Common myeloid progenitor, CD34-positive (primary cell): ENCODE data around the gene SLC13A1.
"Not testable (repeated sequence)": the region's sequence is repeated elsewhere in the genome, so short reads cannot be mapped to it uniquely, and the experiment has no call there.

ENCODE experiments used
- CTCF ChIA-PET: fragments of 350-600 bp; sonication (Branson Sonifier 250); formaldehyde crosslinking; loops from one replicate; lab custom pipeline; 2021; ENCODE audit warnings: antibody characterized with exemption; lab: Charles Lee
- POLR2A ChIA-PET: fragments of 350-600 bp; sonication (Branson Sonifier 250); formaldehyde crosslinking; loops from one replicate; lab custom pipeline; 2021; ENCODE audit warnings: antibody characterized with exemption; lab: Charles Lee
- DNase-seq, 3 donors: peaks; one replicate each; pipeline versions ENCODE4 v3.0.0 to v3.0.0-alpha.2; 2013
- H3K27ac ChIP-seq, 2 experiments: 1 replicate in 1 of 2; 2 replicates in 1 of 2; pipeline ENCODE4 v1.7.0; 2013; ENCODE audit warnings: inconsistent platforms in 2 of 2, low read length in 2 of 2, mild to moderate bottlenecking in 2 of 2, low read depth in 1 of 2, moderate library complexity in 1 of 2; ENCODE audit not compliant: severe bottlenecking in 2 of 2, insufficient read depth in 1 of 2, poor library complexity in 1 of 2
- H3K27me3 ChIP-seq, 5 experiments: replicated peaks in 2 of 5; 1 replicate in 3 of 5; 2 replicates in 2 of 5; pipeline versions ENCODE4 v1.6.1 to v1.7.0; 2013; ENCODE audit warnings: low read length in 4 of 5, mild to moderate bottlenecking in 2 of 5, moderate library complexity in 2 of 5, inconsistent platforms in 1 of 5; ENCODE audit not compliant: insufficient read depth in 5 of 5, control insufficient read depth in 4 of 5
- H3K36me3 ChIP-seq, 4 experiments: 1 replicate in 2 of 4; 2 replicates in 2 of 4; pipeline versions ENCODE4 v1.6.1 to v1.7.0; 2013; ENCODE audit warnings: low read length in 3 of 4, control low read depth in 1 of 4, mild to moderate bottlenecking in 1 of 4; ENCODE audit not compliant: control insufficient read depth in 4 of 4, insufficient read depth in 4 of 4
- H3K4me1 ChIP-seq, 4 experiments: 1 replicate in 3 of 4; 2 replicates in 1 of 4; pipeline versions ENCODE4 v1.6.1 to v1.7.1; 2013; ENCODE audit warnings: low read length in 3 of 4, mild to moderate bottlenecking in 3 of 4, control low read depth in 1 of 4, inconsistent platforms in 1 of 4, moderate library complexity in 1 of 4; ENCODE audit not compliant: control insufficient read depth in 4 of 4, insufficient read depth in 4 of 4; ENCODE audit errors: control extremely low read depth in 1 of 4
- H3K4me3 ChIP-seq, 7 experiments: 1 replicate in 4 of 7; 2 replicates in 3 of 7; pipeline versions ENCODE4 v1.5.1 to v1.7.0; 2013; ENCODE audit warnings: mild to moderate bottlenecking in 7 of 7, low read length in 6 of 7, moderate library complexity in 6 of 7, inconsistent platforms in 2 of 7, low read depth in 2 of 7, control low read depth in 1 of 7; ENCODE audit not compliant: insufficient read depth in 4 of 7, control insufficient read depth in 1 of 7; ENCODE audit errors: extremely low read depth in 1 of 7
- H3K9me3 ChIP-seq, 5 experiments: 1 replicate in 4 of 5; 2 replicates in 1 of 5; pipeline versions ENCODE4 v1.6.1 to v1.7.1; 2013; ENCODE audit warnings: low read length in 4 of 5, mild to moderate bottlenecking in 2 of 5, inconsistent platforms in 1 of 5, low read depth in 1 of 5, moderate library complexity in 1 of 5; ENCODE audit not compliant: control insufficient read depth in 4 of 5, insufficient read depth in 2 of 5; ENCODE audit errors: control extremely low read depth in 1 of 5
- WGBS: methylation state at CpG from one replicate; pipeline ENCODE4 v1.1.5; 2013; ENCODE audit not compliant: insufficient coverage; 5-methylcytosine and 5-hydroxymethylcytosine counted together

The SLC13A1 gene

GRCh38 chr7:123084861-123085260 is 114.9 kb downstream of the SLC13A1 start:
- H3K9me3 ChIP-seq, POLR2A ChIA-PET, H3K27me3 ChIP-seq, H3K36me3 ChIP-seq, CTCF ChIA-PET, DNase-seq, H3K27ac ChIP-seq, H3K4me3 ChIP-seq, H3K4me1 ChIP-seq: not testable (repeated sequence)
- 93% methylated on average over 5 of the region's 9 CpGs for WGBS

- Histone ChIP-seq H3K36me3 (no peaks in the 10 kb centered on the region), H3K9me3 (no peaks in the 10 kb centered on the region), H3K27ac (no peak overlapping the region), H3K4me3 (no peak overlapping the region), H3K4me1 (no peaks in the 10 kb centered on the region), H3K27me3 (no peaks in the 10 kb centered on the region)
- ChIA-PET CTCF (no interaction called here), POLR2A (no interaction called here)
- no CpG with 5 or more reads among the region's 1 CpG for WGBS
- no peak for DNase-seq
Measured at GRCh38 chr7:123079021-123079420, 120.7 kb downstream of the SLC13A1 start.

- 0% methylated on average over 1 of the region's 4 CpGs for WGBS
- ChIA-PET POLR2A (no interaction called here), CTCF (no interaction called here)
- H3K4me3 ChIP-seq, result no peak overlapping the region
- no peaks in the 10 kb centered on the region for H3K27me3 ChIP-seq
- no peak overlapping the region for H3K27ac ChIP-seq
- H3K4me1 ChIP-seq, result no peaks in the 10 kb centered on the region
- DNase-seq, result no peak
- H3K36me3 ChIP-seq, result no peaks in the 10 kb centered on the region
- no peaks in the 10 kb centered on the region for H3K9me3 ChIP-seq
Measured at GRCh38 chr7:123075838-123076467, 123.8 kb downstream of the SLC13A1 start.

- no peak overlapping the region for H3K27ac ChIP-seq
- H3K4me3 ChIP-seq, result no peak overlapping the region
- no peaks in the 10 kb centered on the region for H3K27me3 ChIP-seq
- 34% methylated on average over 3 of the region's 5 CpGs for WGBS
- no peaks in the 10 kb centered on the region for H3K4me1 ChIP-seq
- ChIA-PET POLR2A (no interaction called here), CTCF (no interaction called here)
- DNase-seq, result no peak
- H3K9me3 ChIP-seq, result no peaks in the 10 kb centered on the region
- no peaks in the 10 kb centered on the region for H3K36me3 ChIP-seq
Measured at GRCh38 chr7:123070702-123071286, 129.0 kb downstream of the SLC13A1 start.

GRCh38 chr7:123067814-123068213 is 132.0 kb downstream of the SLC13A1 start:
- H3K4me1 ChIP-seq, result no peaks in the 10 kb centered on the region
- 94% methylated on average over 3 of the region's 3 CpGs for WGBS
- no peaks in the 10 kb centered on the region for H3K27me3 ChIP-seq
- no peak for DNase-seq
- no peaks in the 10 kb centered on the region for H3K36me3 ChIP-seq
- no peak overlapping the region for H3K27ac ChIP-seq
- no peaks in the 10 kb centered on the region for H3K9me3 ChIP-seq
- ChIA-PET CTCF (no interaction called here), POLR2A (no interaction called here)
- no peak overlapping the region for H3K4me3 ChIP-seq
